Esophagus muscularis mucosa (tissue), 4 donors: Measurements from ENCODE around the gene EXOSC7.

Source experiments
- EP300 ChIP-seq: sonication (generic); formaldehyde crosslinking; IDR thresholded peaks from one replicate; pipeline ENCODE4 v1.6.1; 2017; ENCODE audit warnings: antibody characterized with exemption
- POLR2A ChIP-seq: fragments of 450-650 bp; IDR thresholded peaks from one replicate; pipeline ENCODE4 v1.6.1; 2017; ENCODE audit warnings: antibody characterized with exemption, moderate library complexity, mild to moderate bottlenecking, low read depth
- POLR2AphosphoS5 ChIP-seq, 2 donors: sonication (generic); formaldehyde crosslinking; IDR thresholded peaks; one replicate each; pipeline ENCODE4 v1.6.1; 2017; ENCODE audit warnings: antibody characterized with exemption in 2 of 2
- TF ChIP-seq, protein P1 (sequence below), 3 experiments: fragments of 200-600 bp in 2 of 3; fragments of 450-650 bp in 1 of 3; sonication (generic) in 2 of 3; IDR thresholded peaks; one replicate each; pipeline ENCODE4 v1.5.1; 2017 to 2019; ENCODE audit warnings: antibody characterized with exemption in 3 of 3, mild to moderate bottlenecking in 2 of 3, moderate library complexity in 1 of 3

GRCh38 chr3:44993471-44994205 lies 17.6 kb downstream of the EXOSC7 start:
- TF ChIP-seq POLR2AphosphoS5 (IDR thresholded peaks at IDR 0.05): no peak
- no peak for TF ChIP-seq POLR2A
- TF ChIP-seq, protein P1, sequence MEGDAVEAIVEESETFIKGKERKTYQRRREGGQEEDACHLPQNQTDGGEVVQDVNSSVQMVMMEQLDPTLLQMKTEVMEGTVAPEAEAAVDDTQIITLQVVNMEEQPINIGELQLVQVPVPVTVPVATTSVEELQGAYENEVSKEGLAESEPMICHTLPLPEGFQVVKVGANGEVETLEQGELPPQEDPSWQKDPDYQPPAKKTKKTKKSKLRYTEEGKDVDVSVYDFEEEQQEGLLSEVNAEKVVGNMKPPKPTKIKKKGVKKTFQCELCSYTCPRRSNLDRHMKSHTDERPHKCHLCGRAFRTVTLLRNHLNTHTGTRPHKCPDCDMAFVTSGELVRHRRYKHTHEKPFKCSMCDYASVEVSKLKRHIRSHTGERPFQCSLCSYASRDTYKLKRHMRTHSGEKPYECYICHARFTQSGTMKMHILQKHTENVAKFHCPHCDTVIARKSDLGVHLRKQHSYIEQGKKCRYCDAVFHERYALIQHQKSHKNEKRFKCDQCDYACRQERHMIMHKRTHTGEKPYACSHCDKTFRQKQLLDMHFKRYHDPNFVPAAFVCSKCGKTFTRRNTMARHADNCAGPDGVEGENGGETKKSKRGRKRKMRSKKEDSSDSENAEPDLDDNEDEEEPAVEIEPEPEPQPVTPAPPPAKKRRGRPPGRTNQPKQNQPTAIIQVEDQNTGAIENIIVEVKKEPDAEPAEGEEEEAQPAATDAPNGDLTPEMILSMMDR (IDR thresholded peaks at IDR 0.05): no peak
- TF ChIP-seq EP300: no peak
